IMR-90 (cell line): ENCODE results near the gene PDE4B. TPM values are rescaled to one million over a fixed set of nuclear protein-coding genes. Genes with fewer than 3 reads are reported as not detected.
A peak's percentile ranks its signal among the peaks of the same experiment; 100 is the strongest.

Source experiments
- ATAC-seq: fragments of 200-7000 bp; cut with Tn5 transposase; 2 replicates; pipeline ENCODE4 v1.9.1; 2020; ENCODE audit warnings: low read depth, mild to moderate bottlenecking, moderate library complexity
- BruUV-seq: library from RNA; stranded (reverse); fragments of 400-500 nt; replicated peaks from 2 replicates; lab custom pipeline; 2021; lab: Mats Ljungman, UMichigan
- CTCF ChIA-PET: fragments of 300-600 bp; formaldehyde crosslinking; extraction: SDS; loops from one replicate; lab custom pipeline; 2021; ENCODE audit warnings: antibody characterized with exemption; lab: Yijun Ruan, JAX
- POLR2A ChIA-PET: fragments of 300-600 bp; sonication (Branson Sonifier 250); formaldehyde crosslinking; loops from one replicate; lab custom pipeline; 2022; ENCODE audit warnings: antibody characterized with exemption; ENCODE audit not compliant: unreplicated experiment; lab: Charles Lee
- DNase-seq: peaks from one replicate; pipeline ENCODE4 v3.0.0; 2013
- H2AFZ ChIP-seq: replicated peaks from 2 replicates; pipeline ENCODE3; 2013; ENCODE audit warnings: low read length, mild to moderate bottlenecking; ENCODE audit not compliant: poor library complexity
- H2AK5ac ChIP-seq: 2 replicates; pipeline ENCODE4 v1.6.1; 2013; ENCODE audit warnings: low read depth, low read length, inconsistent platforms
- H2AK9ac ChIP-seq: replicated peaks from 2 replicates; pipeline ENCODE3; 2013; ENCODE audit warnings: mild to moderate bottlenecking, low read depth, low read length, moderate library complexity; ENCODE audit not compliant: poor library complexity
- H2BK120ac ChIP-seq: 2 replicates; pipeline ENCODE4 v1.6.1; 2013; ENCODE audit warnings: low read depth, low read length, inconsistent platforms
- H2BK15ac ChIP-seq: 3 replicates; pipeline ENCODE4 v1.6.1; 2013; ENCODE audit warnings: low read depth, low read length, inconsistent platforms
- H2BK20ac ChIP-seq: 2 replicates; pipeline ENCODE4 v1.6.1; 2013; ENCODE audit warnings: low read depth, mild to moderate bottlenecking, inconsistent platforms, low read length, moderate library complexity
- H2BK5ac ChIP-seq: 2 replicates; pipeline ENCODE4 v1.6.1; 2013; ENCODE audit warnings: mild to moderate bottlenecking, low read depth, low read length, inconsistent platforms; ENCODE audit not compliant: poor library complexity, severe bottlenecking
- H3K14ac ChIP-seq: replicated peaks from 2 replicates; pipeline ENCODE4 v1.6.1; 2013; ENCODE audit warnings: low read depth, low read length, inconsistent platforms
- H3K18ac ChIP-seq: 2 replicates; pipeline ENCODE4 v1.6.1; 2013; ENCODE audit warnings: low read depth, low read length, control low read depth
- H3K23ac ChIP-seq: 2 replicates; pipeline ENCODE4 v1.6.1; 2013; ENCODE audit warnings: low read depth, low read length, inconsistent platforms
- H3K27ac ChIP-seq: 2 replicates; pipeline ENCODE4 v1.5.1; 2013; ENCODE audit warnings: mild to moderate bottlenecking, control low read depth, low read length; ENCODE audit not compliant: insufficient read depth
- H3K27me3 ChIP-seq: 2 replicates; pipeline ENCODE4 v1.6.1; 2013; ENCODE audit warnings: low read length; ENCODE audit not compliant: control insufficient read depth, insufficient read depth
- H3K36me3 ChIP-seq: 2 replicates; pipeline ENCODE4 v1.6.1; 2013; ENCODE audit warnings: low read length, mixed read lengths; ENCODE audit not compliant: control insufficient read depth, insufficient read depth
- H3K4ac ChIP-seq: 2 replicates; pipeline ENCODE4 v1.6.1; 2013; ENCODE audit warnings: low read depth, low read length, inconsistent platforms
- H3K4me1 ChIP-seq: 2 replicates; pipeline ENCODE4 v1.6.1; 2013; ENCODE audit warnings: low read length, mixed read lengths; ENCODE audit not compliant: control insufficient read depth, insufficient read depth
- H3K4me2 ChIP-seq: 2 replicates; pipeline ENCODE4 v1.6.1; 2013; ENCODE audit warnings: low read depth, mild to moderate bottlenecking, control low read depth, low read length, moderate library complexity
- H3K4me3 ChIP-seq: 2 replicates; pipeline ENCODE4 v1.5.1; 2013; ENCODE audit warnings: low read depth, mild to moderate bottlenecking, control low read depth, low read length, moderate library complexity; ENCODE audit not compliant: insufficient read depth
- H3K56ac ChIP-seq: 2 replicates; pipeline ENCODE4 v1.6.1; 2013; ENCODE audit warnings: low read length, inconsistent platforms; ENCODE audit not compliant: insufficient read depth; ENCODE audit errors: extremely low read depth
- H3K79me1 ChIP-seq, 2 experiments: 2 replicates each; pipeline ENCODE4 v1.6.1; 2013; ENCODE audit warnings: low read length in 2 of 2, inconsistent platforms in 1 of 2, low read depth in 1 of 2
- H3K9ac ChIP-seq: 2 replicates; pipeline ENCODE4 v1.6.1; 2013; ENCODE audit warnings: low read depth, low read length, control low read depth
- H3K9me1 ChIP-seq: 2 replicates; pipeline ENCODE4 v1.6.1; 2013; ENCODE audit warnings: low read length, inconsistent platforms; ENCODE audit not compliant: insufficient read depth
- H3K9me3 ChIP-seq: 2 replicates; pipeline ENCODE4 v1.6.1; 2013; ENCODE audit warnings: low read length; ENCODE audit not compliant: control insufficient read depth, insufficient read depth
- H4K20me1 ChIP-seq: 2 replicates; pipeline ENCODE4 v1.6.1; 2013; ENCODE audit warnings: low read length, inconsistent platforms; ENCODE audit not compliant: insufficient read depth
- H4K5ac ChIP-seq: 2 replicates; pipeline ENCODE4 v1.6.1; 2013; ENCODE audit warnings: mild to moderate bottlenecking, low read depth, low read length, control low read depth
- H4K8ac ChIP-seq, 2 experiments: 2 replicates each; pipeline ENCODE4 v1.6.1; 2013; ENCODE audit warnings: low read depth in 2 of 2, low read length in 2 of 2, control low read depth in 1 of 2, inconsistent platforms in 1 of 2
- H4K91ac ChIP-seq: 2 replicates; pipeline ENCODE4 v1.6.1; 2013; ENCODE audit warnings: low read depth, low read length, inconsistent platforms; ENCODE audit not compliant: insufficient read depth
- CHD1 ChIP-seq: IDR thresholded peaks from 2 replicates; pipeline ENCODE4 v1.6.1; 2012; ENCODE audit warnings: low read depth, low read length, improper control_type of control experiment
- ELK1 ChIP-seq: fragments of 150-350 bp; IDR thresholded peaks from 2 replicates; pipeline ENCODE4 v1.6.1; 2016; ENCODE audit warnings: low read depth, mild to moderate bottlenecking, low read length, moderate library complexity, borderline replicate concordance
- FOS ChIP-seq: fragments of 150-350 bp; IDR thresholded peaks from 2 replicates; pipeline ENCODE4 v1.6.1; 2016; ENCODE audit warnings: low read depth, low read length
- MAZ ChIP-seq: IDR thresholded peaks from 2 replicates; pipeline ENCODE4 v1.6.1; 2012; ENCODE audit warnings: low read depth, mild to moderate bottlenecking, low read length, improper control_type of control experiment, moderate library complexity, borderline replicate concordance
- MXI1 ChIP-seq: IDR thresholded peaks from 2 replicates; pipeline ENCODE4 v1.6.1; 2012; ENCODE audit warnings: low read depth, mild to moderate bottlenecking, low read length, moderate library complexity, borderline replicate concordance
- NFE2L2 ChIP-seq: fragments of 150-350 bp; IDR thresholded peaks from 2 replicates; pipeline ENCODE4 v1.6.1; 2016; ENCODE audit warnings: low read depth, mild to moderate bottlenecking, low read length
- POLR2A ChIP-seq: IDR thresholded peaks from 2 replicates; pipeline ENCODE4 v1.6.1; 2012; ENCODE audit warnings: mild to moderate bottlenecking, low read depth, low read length
- RCOR1 ChIP-seq: IDR thresholded peaks from 2 replicates; pipeline ENCODE4 v1.6.1; 2012; ENCODE audit warnings: mild to moderate bottlenecking, low read length, improper control_type of control experiment; ENCODE audit not compliant: insufficient replicate concordance
- RFX5 ChIP-seq: IDR thresholded peaks from 2 replicates; pipeline ENCODE4 v1.8.0; 2012; ENCODE audit warnings: low read depth, mild to moderate bottlenecking, low read length, moderate library complexity
- SMC3 ChIP-seq: fragments of 150-350 bp; IDR thresholded peaks from 2 replicates; pipeline ENCODE4 v1.6.1; 2016; ENCODE audit warnings: low read depth, mild to moderate bottlenecking, antibody characterized with exemption, low read length, moderate library complexity
- USF2 ChIP-seq: fragments of 150-350 bp; IDR thresholded peaks from 2 replicates; pipeline ENCODE4 v1.6.1; 2017; ENCODE audit warnings: mild to moderate bottlenecking, antibody characterized with exemption, low read length, low read depth
- dilution Hi-C: fragments of 300-500 bp; cut with HindIII; formaldehyde crosslinking; loops from one replicate; pipeline ENCODE4 v1.14.3; 2018; ENCODE audit warnings: low sequenced_read_pairs; ENCODE audit not compliant: unreplicated experiment
- in situ Hi-C: fragments of 300-500 bp; cut with MboI; formaldehyde crosslinking; loops from 3 replicates; pipeline ENCODE4 v1.14.3; 2019; ENCODE audit warnings: low sequenced_read_pairs, inconsistent platforms, mixed read lengths
- intact Hi-C: fragments of 100-400 bp; cut with micrococcal nuclease; formaldehyde crosslinking; loops from 2 replicates; pipeline ENCODE4 v1.10.0; 2022
- polyA plus RNA-seq, 3 experiments: library from polyadenylated mRNA; depleted of rRNA; stranded (reverse); fragments of >200 nt; gene quantifications; 2 replicates each; pipeline ENCODE4 v1.2.3, GENCODE V29; 2012; ENCODE audit warnings: low replicate concordance in 1 of 3
- total RNA-seq: library from RNA; depleted of rRNA; stranded (reverse); fragments of >200 nt; gene quantifications from 2 replicates; pipeline ENCODE4 v1.2.3, GENCODE V29; 2012

The PDE4B gene
- total and polyA plus RNA-seq, 2 of the 4 experiments (the other 2 are of a cell fraction), result 5.8 to 21.3 TPM

- intact Hi-C loops, result no loop called here
- in situ Hi-C loops, result no loop called here
- H2BK20ac ChIP-seq, result 0 out of 2 replicates have a peak overlapping the region, but pooled peaks have one; percentile 0
- H3K27ac ChIP-seq, result no peak overlapping the region
- no peak overlapping the region for H3K4me3 ChIP-seq
- no peak overlapping the region for H2AK9ac ChIP-seq
- H3K9me1 ChIP-seq, result peaks cover 6% of the 10 kb centered on the region; the same call in 1 of the 2 replicates
- H3K27me3 ChIP-seq, result no peaks in the 10 kb centered on the region
- no peak overlapping the region for H4K91ac ChIP-seq
- dilution Hi-C loops, result no loop called here
- BruUV-seq, result no TSS peak
- H3K9me3 ChIP-seq, result peaks cover 7% of the 10 kb centered on the region
- H3K4me2 ChIP-seq, result no peak overlapping the region
- 0 out of 2 replicates have a peak overlapping the region, but pooled peaks have one; percentile 31 for H2BK120ac ChIP-seq
- H3K23ac ChIP-seq, result no peak overlapping the region
- H3K14ac ChIP-seq, result peak overlapping the region; percentile 33; the same call in 1 of the 2 replicates
- no peak overlapping the region for H3K9ac ChIP-seq
- peak overlapping the region; percentile 86; the same call in 1 of the 2 replicates for H3K18ac ChIP-seq
- H4K8ac ChIP-seq, result no peak overlapping the region
- no peak overlapping the region for H3K56ac ChIP-seq
- H2AK5ac ChIP-seq, result no peak overlapping the region
- CTCF ChIA-PET, result no interaction called here
- DNase-seq, result peak; percentile 25
- no peak overlapping the region for H2AFZ ChIP-seq
- peaks cover 18% of the 10 kb centered on the region for H3K4me1 ChIP-seq
- H2BK5ac ChIP-seq, result no peak overlapping the region
- H3K4ac ChIP-seq, result no peak overlapping the region
- POLR2A ChIA-PET, result no interaction called here
- TF ChIP-seq MXI1, result no peak
- TF ChIP-seq FOS, result no peak
- no peak for TF ChIP-seq MAZ
- TF ChIP-seq POLR2A, result no peak
- no peak for TF ChIP-seq RFX5
- no peak for TF ChIP-seq NFE2L2
- TF ChIP-seq SMC3, result no peak
- no peak for TF ChIP-seq USF2
- no peak for TF ChIP-seq ELK1
- TF ChIP-seq CHD1, result no peak
- no peak for TF ChIP-seq RCOR1
- peak overlapping the region; percentile 42; the same call in 1 of the 2 replicates for H4K5ac ChIP-seq
- H3K79me1 ChIP-seq, result no peaks in the 10 kb centered on the region
- peak; percentile 46 for ATAC-seq
- H2BK15ac ChIP-seq, result 0 out of 3 replicates have a peak overlapping the region, but pooled peaks have one; percentile 11
- H3K36me3 ChIP-seq, result no peaks in the 10 kb centered on the region
- no peaks in the 10 kb centered on the region for H4K20me1 ChIP-seq
Measured at GRCh38 chr1:66412704-66413103, 620.0 kb downstream of the PDE4B start.
